ENCODE measurements around the gene KCNQ5.

KCNQ5 gene

GRCh38 chr6:73152966-73153757 lies 531.3 kb downstream of the KCNQ5 start:
- no peak for TF ChIP-seq CTCF (IDR thresholded peaks at IDR 0.05; ENCODE audit: low read depth, low read length)
- no peak for DNase-seq (ENCODE audit: extremely low read depth, low read depth)

- no peak for TF ChIP-seq CTCF (IDR thresholded peaks at IDR 0.05; ENCODE audit: low read depth, low read length)
- DNase-seq (ENCODE audit: extremely low read depth, low read depth), result no peak
Observed at GRCh38 chr6:73156793-73157767, 535.2 kb downstream of the KCNQ5 start.

GRCh38 chr6:73157870-73158269 lies 536.0 kb downstream of the KCNQ5 start:
- no peak for TF ChIP-seq CTCF (IDR thresholded peaks at IDR 0.05; ENCODE audit: low read depth, low read length)
- DNase-seq (ENCODE audit: extremely low read depth, low read depth), result no peak

GRCh38 chr6:73169111-73169510 lies 547.2 kb downstream of the KCNQ5 start:
- TF ChIP-seq CTCF (IDR thresholded peaks at IDR 0.05; ENCODE audit: low read depth, low read length), result no peak
- DNase-seq (ENCODE audit: extremely low read depth, low read depth), result no peak

GRCh38 chr6:73169633-73170032 lies 547.8 kb downstream of the KCNQ5 start:
- DNase-seq (ENCODE audit: extremely low read depth, low read depth), result no peak
- TF ChIP-seq CTCF (IDR thresholded peaks at IDR 0.05; ENCODE audit: low read depth, low read length), result no peak

GRCh38 chr6:73174646-73175045 lies 552.8 kb downstream of the KCNQ5 start:
- DNase-seq (ENCODE audit: extremely low read depth, low read depth), result no peak
- TF ChIP-seq CTCF (IDR thresholded peaks at IDR 0.05; ENCODE audit: low read depth, low read length), result no peak

- no peak for DNase-seq (ENCODE audit: extremely low read depth, low read depth)
- TF ChIP-seq CTCF (IDR thresholded peaks at IDR 0.05; ENCODE audit: low read depth, low read length), result no peak
Observed at GRCh38 chr6:73176057-73176456, 554.2 kb downstream of the KCNQ5 start.

Data from AG09319 (cell line).